Measurements from ENCODE around the gene CNNM1. TPM values are rescaled to one million over a fixed set of nuclear protein-coding genes. Genes with fewer than 3 reads are reported as not detected.
A peak's percentile ranks its signal among the peaks of the same experiment; 100 is the strongest.

CNNM1 gene
- total RNA-seq, 1 experiment from 2014 or later = not detected

DNA sequence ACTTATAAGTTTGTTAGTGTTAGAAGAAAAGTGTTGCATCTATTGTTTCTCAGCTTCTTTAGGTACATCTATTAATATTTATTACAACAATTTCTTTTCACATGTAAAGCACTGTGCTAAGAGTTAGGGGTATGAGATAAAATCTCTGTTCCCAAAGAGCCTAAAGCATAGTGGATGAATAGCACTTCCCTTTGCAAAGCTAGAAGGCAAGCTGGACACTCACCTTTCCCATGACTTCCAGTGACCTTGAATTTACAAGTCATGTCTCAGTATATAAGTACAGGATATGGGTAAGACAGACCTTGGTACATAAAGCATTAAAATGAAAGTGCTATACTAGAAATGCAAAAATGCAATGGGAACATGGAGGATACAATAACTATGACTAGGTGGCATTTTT, 8.7 kb downstream of the CNNM1 start:
- no peak overlapping the region for H3K27ac ChIP-seq
- no peaks in the 10 kb centered on the region for H4K20me1 ChIP-seq (ENCODE audit: insufficient read depth)
- no peaks in the 10 kb centered on the region for H3K9me3 ChIP-seq (ENCODE audit: insufficient read depth, low read depth)
- intact Hi-C loops (cut with micrococcal nuclease; ENCODE audit: unreplicated experiment) = no loop called here
- no peaks in the 10 kb centered on the region for H3K36me3 ChIP-seq (ENCODE audit: low read depth)
- H3K27me3 ChIP-seq (ENCODE audit: insufficient read depth, low read depth) = no peaks in the 10 kb centered on the region
- no peak overlapping the region for H3K4me2 ChIP-seq
- BruUV-seq (replicated peaks) = no TSS peak
- CTCF ChIA-PET = no interaction called here
- no peaks in the 10 kb centered on the region for H3F3A ChIP-seq (ENCODE audit: insufficient read depth, low read depth)
- no peaks in the 10 kb centered on the region for H3K79me2 ChIP-seq (ENCODE audit: low read depth)
- no peak overlapping the region for H3K4me3 ChIP-seq
- POLR2A ChIA-PET (ENCODE audit: unreplicated experiment) = no interaction called here
- H2AFZ ChIP-seq = no peak overlapping the region
- DNase-seq = no peak
- no peaks in the 10 kb centered on the region for H3K9me2 ChIP-seq (ENCODE audit: insufficient read depth)
- H3K4me1 ChIP-seq (replicated peaks; ENCODE audit: insufficient read depth) = no peaks in the 10 kb centered on the region
- TF ChIP-seq, protein P1, sequence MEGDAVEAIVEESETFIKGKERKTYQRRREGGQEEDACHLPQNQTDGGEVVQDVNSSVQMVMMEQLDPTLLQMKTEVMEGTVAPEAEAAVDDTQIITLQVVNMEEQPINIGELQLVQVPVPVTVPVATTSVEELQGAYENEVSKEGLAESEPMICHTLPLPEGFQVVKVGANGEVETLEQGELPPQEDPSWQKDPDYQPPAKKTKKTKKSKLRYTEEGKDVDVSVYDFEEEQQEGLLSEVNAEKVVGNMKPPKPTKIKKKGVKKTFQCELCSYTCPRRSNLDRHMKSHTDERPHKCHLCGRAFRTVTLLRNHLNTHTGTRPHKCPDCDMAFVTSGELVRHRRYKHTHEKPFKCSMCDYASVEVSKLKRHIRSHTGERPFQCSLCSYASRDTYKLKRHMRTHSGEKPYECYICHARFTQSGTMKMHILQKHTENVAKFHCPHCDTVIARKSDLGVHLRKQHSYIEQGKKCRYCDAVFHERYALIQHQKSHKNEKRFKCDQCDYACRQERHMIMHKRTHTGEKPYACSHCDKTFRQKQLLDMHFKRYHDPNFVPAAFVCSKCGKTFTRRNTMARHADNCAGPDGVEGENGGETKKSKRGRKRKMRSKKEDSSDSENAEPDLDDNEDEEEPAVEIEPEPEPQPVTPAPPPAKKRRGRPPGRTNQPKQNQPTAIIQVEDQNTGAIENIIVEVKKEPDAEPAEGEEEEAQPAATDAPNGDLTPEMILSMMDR (conservative IDR thresholded peaks at IDR 0.05) = no peak
- TF ChIP-seq EZH2 (IDR thresholded peaks at IDR 0.05; ENCODE audit: low read depth) = no peak

DNA sequence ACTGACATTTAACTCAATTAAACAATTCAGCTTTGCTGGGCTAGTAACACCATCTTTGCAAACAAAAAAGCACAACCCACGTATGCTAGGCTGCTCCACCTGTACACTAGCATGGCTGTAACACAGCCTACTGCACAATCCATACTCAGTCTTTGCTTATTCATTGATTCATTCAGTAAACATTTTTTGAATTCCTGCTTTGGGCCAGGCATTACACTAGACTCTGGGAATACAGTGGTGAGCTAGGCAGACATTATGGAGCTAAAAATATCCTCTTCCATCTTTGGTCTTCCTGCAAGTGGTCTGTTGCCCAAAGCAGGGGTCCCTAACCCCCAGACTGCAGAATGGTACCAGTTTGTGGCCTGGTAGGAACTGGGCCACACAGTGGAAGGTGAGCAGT, 9.9 kb downstream of the CNNM1 start:
- no peaks in the 10 kb centered on the region for H3K4me1 ChIP-seq (replicated peaks; ENCODE audit: insufficient read depth)
- no peaks in the 10 kb centered on the region for H3K79me2 ChIP-seq (ENCODE audit: low read depth)
- H3K9me2 ChIP-seq (ENCODE audit: insufficient read depth) = no peaks in the 10 kb centered on the region
- no peaks in the 10 kb centered on the region for H3K27me3 ChIP-seq (ENCODE audit: insufficient read depth, low read depth)
- no peak overlapping the region for H2AFZ ChIP-seq
- H3K4me3 ChIP-seq = no peak overlapping the region
- H3K4me2 ChIP-seq = no peak overlapping the region
- H4K20me1 ChIP-seq (ENCODE audit: insufficient read depth) = no peaks in the 10 kb centered on the region
- no peaks in the 10 kb centered on the region for H3K9me3 ChIP-seq (ENCODE audit: insufficient read depth, low read depth)
- CTCF ChIA-PET = no interaction called here
- H3K36me3 ChIP-seq (ENCODE audit: low read depth) = no peaks in the 10 kb centered on the region
- intact Hi-C loops (cut with micrococcal nuclease; ENCODE audit: unreplicated experiment) = no loop called here
- BruUV-seq (replicated peaks) = no TSS peak
- no peaks in the 10 kb centered on the region for H3F3A ChIP-seq (ENCODE audit: insufficient read depth, low read depth)
- TF ChIP-seq, protein P1 (conservative IDR thresholded peaks at IDR 0.05) = no peak
- TF ChIP-seq EZH2 (IDR thresholded peaks at IDR 0.05; ENCODE audit: low read depth) = no peak
- no peak overlapping the region for H3K27ac ChIP-seq
- POLR2A ChIA-PET (ENCODE audit: unreplicated experiment) = no interaction called here
- DNase-seq = peak in 1 of 2 experiments; percentile 60

- Histone ChIP-seq H3K4me3 (no peak overlapping the region), H3K36me3 (ENCODE audit: low read depth) (no peaks in the 10 kb centered on the region), H4K20me1 (ENCODE audit: insufficient read depth) (no peaks in the 10 kb centered on the region), H3K4me1 (replicated peaks; ENCODE audit: insufficient read depth) (no peaks in the 10 kb centered on the region), H3K79me2 (ENCODE audit: low read depth) (no peaks in the 10 kb centered on the region), H3K9me2 (ENCODE audit: insufficient read depth) (no peaks in the 10 kb centered on the region), H3K4me2 (no peak overlapping the region), H3K9me3 (ENCODE audit: insufficient read depth, low read depth) (no peaks in the 10 kb centered on the region), H2AFZ (no peak overlapping the region), H3F3A (ENCODE audit: insufficient read depth, low read depth) (no peaks in the 10 kb centered on the region), H3K27me3 (ENCODE audit: insufficient read depth, low read depth) (no peaks in the 10 kb centered on the region), H3K27ac (no peak overlapping the region)
- ChIA-PET POLR2A (ENCODE audit: unreplicated experiment) (no interaction called here), CTCF (no interaction called here)
- no TSS peak for BruUV-seq (replicated peaks)
- TF ChIP-seq, protein P1 (conservative IDR thresholded peaks at IDR 0.05) = no peak
- TF ChIP-seq EZH2 (IDR thresholded peaks at IDR 0.05; ENCODE audit: low read depth) = no peak
- intact Hi-C loops (cut with micrococcal nuclease; ENCODE audit: unreplicated experiment) = no loop called here
- no peak for DNase-seq
Measured at GRCh38 chr10:99339563-99340047, 10.4 kb downstream of the CNNM1 start.
